ENCODE results near the gene PLB1. TPM values are rescaled to one million over a fixed set of nuclear protein-coding genes. Genes with fewer than 3 reads are reported as not detected.

The PLB1 gene
- total and polyA plus RNA-seq, 4 experiments from 2014 or later, result 0.38 to 0.91 (median 0.82) TPM

GRCh38 chr2:28523902-28524301 is 28.0 kb downstream of the PLB1 start:
- Histone ChIP-seq H3K4me1 (ENCODE audit: insufficient read depth, low read length) (no peaks in the 10 kb centered on the region), H3K27ac (ENCODE audit: low read depth, low read length) (no peak overlapping the region), H3K27me3 (ENCODE audit: insufficient read depth, low read length) (no peaks in the 10 kb centered on the region), H3K9me3 (ENCODE audit: control insufficient read depth in 1 of 2, low read length in 2 of 2) (no peaks in the 10 kb centered on the region), H3K36me3 (ENCODE audit: insufficient read depth, low read length) (no peaks in the 10 kb centered on the region), H3K4me3 (ENCODE audit: low read length in 2 of 2) (no peak overlapping the region)
- no peak overlapping the region for H3K4me3 Mint-ChIP-seq
- intact Hi-C loops (cut with micrococcal nuclease), result no loop called here
- POLR2A ChIA-PET (ENCODE audit: partially characterized antibody), result no interaction called here
- CTCF ChIA-PET (ENCODE audit: partially characterized antibody), result no interaction called here
- no peaks in the 10 kb centered on the region for H3K9me3 Mint-ChIP-seq
- no peak for DNase-seq
- H3K27me3 Mint-ChIP-seq, result peaks cover 28 to 39% of the 10 kb centered on the region in 2 donors
- H3K36me3 Mint-ChIP-seq, result no peaks in the 10 kb centered on the region
- H3K27ac Mint-ChIP-seq, result no peak overlapping the region
- no peaks in the 10 kb centered on the region for H3K4me1 Mint-ChIP-seq

GRCh38 chr2:28525481-28525880 is 29.6 kb downstream of the PLB1 start:
- H3K4me3 Mint-ChIP-seq, result no peak overlapping the region
- H3K9me3 ChIP-seq (ENCODE audit: control insufficient read depth in 1 of 2, low read length in 2 of 2), result no peaks in the 10 kb centered on the region
- no peaks in the 10 kb centered on the region for H3K36me3 Mint-ChIP-seq
- H3K4me1 ChIP-seq (ENCODE audit: insufficient read depth, low read length), result no peaks in the 10 kb centered on the region
- no peaks in the 10 kb centered on the region for H3K9me3 Mint-ChIP-seq
- H3K27me3 ChIP-seq (ENCODE audit: insufficient read depth, low read length), result no peaks in the 10 kb centered on the region
- no peak overlapping the region for H3K27ac ChIP-seq (ENCODE audit: low read depth, low read length)
- no peak overlapping the region for H3K4me3 ChIP-seq (ENCODE audit: low read length in 2 of 2)
- DNase-seq, result no peak
- intact Hi-C loops (cut with micrococcal nuclease), result no loop called here
- no peaks in the 10 kb centered on the region for H3K4me1 Mint-ChIP-seq
- H3K27me3 Mint-ChIP-seq, result peaks cover 20 to 34% of the 10 kb centered on the region in 2 donors
- H3K27ac Mint-ChIP-seq, result no peak overlapping the region
- no peaks in the 10 kb centered on the region for H3K36me3 ChIP-seq (ENCODE audit: insufficient read depth, low read length)
- POLR2A ChIA-PET (ENCODE audit: partially characterized antibody), result no interaction called here
- CTCF ChIA-PET (ENCODE audit: partially characterized antibody), result no interaction called here

GRCh38 chr2:28526527-28527132 is 30.8 kb downstream of the PLB1 start:
- Histone ChIP-seq H3K4me3 (ENCODE audit: low read length in 2 of 2) (no peak overlapping the region), H3K27me3 (ENCODE audit: insufficient read depth, low read length) (no peaks in the 10 kb centered on the region), H3K27ac (ENCODE audit: low read depth, low read length) (no peak overlapping the region), H3K36me3 (ENCODE audit: insufficient read depth, low read length) (no peaks in the 10 kb centered on the region), H3K9me3 (ENCODE audit: control insufficient read depth in 1 of 2, low read length in 2 of 2) (no peaks in the 10 kb centered on the region), H3K4me1 (ENCODE audit: insufficient read depth, low read length) (no peaks in the 10 kb centered on the region)
- intact Hi-C loops (cut with micrococcal nuclease), result no loop called here
- peaks cover 16 to 26% of the 10 kb centered on the region in 2 donors for H3K27me3 Mint-ChIP-seq
- DNase-seq, result no peak
- no peaks in the 10 kb centered on the region for H3K9me3 Mint-ChIP-seq
- POLR2A ChIA-PET (ENCODE audit: partially characterized antibody), result no interaction called here
- no peak overlapping the region for H3K27ac Mint-ChIP-seq
- no peaks in the 10 kb centered on the region for H3K4me1 Mint-ChIP-seq
- CTCF ChIA-PET (ENCODE audit: partially characterized antibody), result no interaction called here
- no peak overlapping the region for H3K4me3 Mint-ChIP-seq
- no peaks in the 10 kb centered on the region for H3K36me3 Mint-ChIP-seq

- H3K4me1 ChIP-seq (ENCODE audit: insufficient read depth, low read length), result no peaks in the 10 kb centered on the region
- no peaks in the 10 kb centered on the region for H3K27me3 ChIP-seq (ENCODE audit: insufficient read depth, low read length)
- Mint-ChIP-seq H3K4me3 (no peak overlapping the region), H3K9me3 (no peaks in the 10 kb centered on the region), H3K4me1 (peaks cover 0 to 2% (median 0%) of the 10 kb centered on the region in 4 donors), H3K27ac (no peak overlapping the region), H3K36me3 (no peaks in the 10 kb centered on the region), H3K27me3 (peaks cover 12 to 20% of the 10 kb centered on the region in 2 donors)
- DNase-seq, result no peak
- H3K9me3 ChIP-seq (ENCODE audit: control insufficient read depth in 1 of 2, low read length in 2 of 2), result no peaks in the 10 kb centered on the region
- intact Hi-C loops (cut with micrococcal nuclease), result no loop called here
- H3K4me3 ChIP-seq (ENCODE audit: low read length in 2 of 2), result no peak overlapping the region
- H3K27ac ChIP-seq (ENCODE audit: low read depth, low read length), result no peak overlapping the region
- CTCF ChIA-PET (ENCODE audit: partially characterized antibody), result no interaction called here
- H3K36me3 ChIP-seq (ENCODE audit: insufficient read depth, low read length), result no peaks in the 10 kb centered on the region
- POLR2A ChIA-PET (ENCODE audit: partially characterized antibody), result no interaction called here
Measured at GRCh38 chr2:28527196-28527595, 31.3 kb downstream of the PLB1 start.

- no peaks in the 10 kb centered on the region for H3K36me3 ChIP-seq (ENCODE audit: insufficient read depth, low read length)
- no peaks in the 10 kb centered on the region for H3K36me3 Mint-ChIP-seq
- no peak overlapping the region for H3K27ac Mint-ChIP-seq
- peaks cover 9 to 10% of the 10 kb centered on the region in 2 donors for H3K27me3 Mint-ChIP-seq
- H3K9me3 ChIP-seq (ENCODE audit: control insufficient read depth in 1 of 2, low read length in 2 of 2), result no peaks in the 10 kb centered on the region
- no peak for DNase-seq
- intact Hi-C loops (cut with micrococcal nuclease), result no loop called here
- CTCF ChIA-PET (ENCODE audit: partially characterized antibody), result no interaction called here
- no peaks in the 10 kb centered on the region for H3K9me3 Mint-ChIP-seq
- H3K27me3 ChIP-seq (ENCODE audit: insufficient read depth, low read length), result no peaks in the 10 kb centered on the region
- H3K4me1 Mint-ChIP-seq, result peaks cover 0 to 2% (median under 1%) of the 10 kb centered on the region in 4 donors
- POLR2A ChIA-PET (ENCODE audit: partially characterized antibody), result interaction anchor here (0.6 kb wide), 1 partner anchor 614 kb away, joined by 3 read pairs; no protein-coding TSS in a partner anchor
- H3K4me3 Mint-ChIP-seq, result no peak overlapping the region
- H3K4me3 ChIP-seq (ENCODE audit: low read length in 2 of 2), result no peak overlapping the region
- no peak overlapping the region for H3K27ac ChIP-seq (ENCODE audit: low read depth, low read length)
- H3K4me1 ChIP-seq (ENCODE audit: insufficient read depth, low read length), result no peaks in the 10 kb centered on the region
Measured at GRCh38 chr2:28528206-28528605, 32.3 kb downstream of the PLB1 start.

- Histone ChIP-seq H3K36me3 (ENCODE audit: insufficient read depth, low read length) (no peaks in the 10 kb centered on the region), H3K4me1 (ENCODE audit: insufficient read depth, low read length) (no peaks in the 10 kb centered on the region), H3K9me3 (ENCODE audit: control insufficient read depth in 1 of 2, low read length in 2 of 2) (no peaks in the 10 kb centered on the region), H3K27ac (ENCODE audit: low read depth, low read length) (no peak overlapping the region), H3K27me3 (ENCODE audit: insufficient read depth, low read length) (no peaks in the 10 kb centered on the region), H3K4me3 (ENCODE audit: low read length in 2 of 2) (no peak overlapping the region)
- ChIA-PET POLR2A (ENCODE audit: partially characterized antibody) (no interaction called here), CTCF (ENCODE audit: partially characterized antibody) (no interaction called here)
- no peak for DNase-seq
- H3K27ac Mint-ChIP-seq, result peak overlapping the region in 1 of 7 donors; percentile 31
- peaks cover 0 to 2% of the 10 kb centered on the region in 2 donors for H3K27me3 Mint-ChIP-seq
- no peaks in the 10 kb centered on the region for H3K36me3 Mint-ChIP-seq
- intact Hi-C loops (cut with micrococcal nuclease), result no loop called here
- peaks cover 0 to 2% (median under 1%) of the 10 kb centered on the region in 4 donors for H3K4me1 Mint-ChIP-seq
- H3K4me3 Mint-ChIP-seq, result no peak overlapping the region
- H3K9me3 Mint-ChIP-seq, result no peaks in the 10 kb centered on the region
Measured at GRCh38 chr2:28530782-28531181, 34.9 kb downstream of the PLB1 start.

- Mint-ChIP-seq H3K4me1 (peaks cover 0 to 2% (median under 1%) of the 10 kb centered on the region in 4 donors), H3K27ac (peak overlapping the region in 1 of 7 donors; percentile 49), H3K36me3 (no peaks in the 10 kb centered on the region), H3K4me3 (no peak overlapping the region), H3K9me3 (no peaks in the 10 kb centered on the region), H3K27me3 (peaks cover 0 to 1% of the 10 kb centered on the region in 2 donors)
- Histone ChIP-seq H3K36me3 (ENCODE audit: insufficient read depth, low read length) (no peaks in the 10 kb centered on the region), H3K9me3 (ENCODE audit: control insufficient read depth in 1 of 2, low read length in 2 of 2) (no peaks in the 10 kb centered on the region), H3K27me3 (ENCODE audit: insufficient read depth, low read length) (no peaks in the 10 kb centered on the region), H3K4me1 (ENCODE audit: insufficient read depth, low read length) (no peaks in the 10 kb centered on the region), H3K27ac (ENCODE audit: low read depth, low read length) (no peak overlapping the region), H3K4me3 (ENCODE audit: low read length in 2 of 2) (no peak overlapping the region)
- CTCF ChIA-PET (ENCODE audit: partially characterized antibody), result interaction anchor here (0.5 kb wide), 1 partner anchor 106 kb away, joined by 4 read pairs; no protein-coding TSS in a partner anchor
- no peak for DNase-seq
- POLR2A ChIA-PET (ENCODE audit: partially characterized antibody), result no interaction called here
- intact Hi-C loops (cut with micrococcal nuclease), result no loop called here
Measured at GRCh38 chr2:28532399-28532798, 36.5 kb downstream of the PLB1 start.

Measured in CD4-positive, alpha-beta memory T cell (primary cell).